ENCODE data around the gene PHACTR3.

The PHACTR3 gene

DNA sequence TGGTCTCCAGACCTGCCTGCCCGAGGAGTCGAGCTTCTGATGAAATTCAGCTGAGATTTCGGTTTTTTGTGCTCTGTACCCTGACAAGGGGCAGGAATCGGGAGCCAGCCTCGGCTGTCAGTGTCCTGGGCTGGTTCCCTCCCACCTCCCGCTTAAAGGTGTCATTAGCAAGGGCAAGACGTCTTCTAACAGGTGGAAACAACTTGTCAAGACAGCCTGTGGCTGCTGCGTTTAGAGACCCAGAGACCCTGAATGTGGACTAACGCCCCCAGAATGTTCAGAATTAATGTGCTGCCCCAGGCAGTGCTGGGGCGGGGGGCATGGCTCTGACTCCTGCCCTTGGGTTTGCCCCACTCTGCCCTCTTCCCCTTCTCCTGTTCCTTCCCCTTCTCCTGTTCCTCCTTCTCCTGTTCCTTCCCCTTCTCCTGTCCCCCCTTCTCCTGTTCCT, 69.7 kb downstream of the PHACTR3 start:
- DNase-seq: no peak

DNA sequence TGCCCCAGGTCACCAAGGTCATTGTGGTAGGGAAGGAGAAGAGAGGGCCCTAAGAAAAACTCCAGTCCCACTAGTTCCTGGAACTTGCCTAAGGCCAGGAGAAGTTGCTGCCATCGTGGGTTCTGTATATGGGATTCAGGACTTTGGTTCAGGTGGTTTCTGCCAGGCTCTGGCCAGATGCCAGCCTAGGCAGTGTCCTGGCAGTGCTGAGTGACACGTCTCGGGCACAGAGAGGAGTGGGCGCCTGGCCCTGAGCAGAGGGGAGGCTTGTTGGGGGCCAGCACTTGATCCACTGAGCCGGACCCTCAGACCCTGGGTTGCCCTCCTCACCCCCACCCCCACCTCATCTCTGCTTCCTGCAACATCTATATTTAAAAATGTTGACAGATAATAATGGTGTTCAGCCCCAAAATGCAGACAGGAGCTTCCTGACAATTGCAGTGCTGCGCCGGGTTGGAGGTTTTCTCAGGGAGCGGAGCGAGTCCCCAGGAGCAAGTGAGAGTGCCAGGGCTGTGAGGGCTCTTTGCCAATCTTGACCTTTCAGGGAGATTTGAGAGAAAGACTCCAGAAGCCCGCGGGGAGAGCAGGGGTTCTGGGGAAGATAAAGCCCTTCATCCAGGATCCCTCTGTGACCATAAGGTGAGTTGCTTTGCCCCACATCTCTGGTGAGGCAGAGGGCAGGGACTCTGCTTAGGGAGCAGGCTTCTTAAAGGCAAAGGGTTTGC, 71.9 kb downstream of the PHACTR3 start:
- DNase-seq: no peak

DNA sequence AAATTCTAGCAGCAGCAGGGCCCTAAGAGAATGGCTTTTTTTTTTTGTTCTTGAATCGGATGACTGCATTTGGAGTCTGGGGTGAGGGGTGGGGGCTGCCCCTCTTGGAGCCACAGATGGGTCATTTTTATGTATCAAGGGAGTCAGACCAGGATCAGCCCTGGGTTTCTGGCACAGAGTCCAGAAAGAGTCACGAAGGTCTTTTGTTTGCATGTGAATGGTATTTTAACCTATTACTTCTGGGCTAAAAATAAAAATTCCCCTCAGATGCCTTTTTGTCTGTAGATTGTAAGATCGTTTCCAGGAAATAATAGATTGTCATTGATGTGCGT, 72.5 kb downstream of the PHACTR3 start:
- no peak for DNase-seq

DNA sequence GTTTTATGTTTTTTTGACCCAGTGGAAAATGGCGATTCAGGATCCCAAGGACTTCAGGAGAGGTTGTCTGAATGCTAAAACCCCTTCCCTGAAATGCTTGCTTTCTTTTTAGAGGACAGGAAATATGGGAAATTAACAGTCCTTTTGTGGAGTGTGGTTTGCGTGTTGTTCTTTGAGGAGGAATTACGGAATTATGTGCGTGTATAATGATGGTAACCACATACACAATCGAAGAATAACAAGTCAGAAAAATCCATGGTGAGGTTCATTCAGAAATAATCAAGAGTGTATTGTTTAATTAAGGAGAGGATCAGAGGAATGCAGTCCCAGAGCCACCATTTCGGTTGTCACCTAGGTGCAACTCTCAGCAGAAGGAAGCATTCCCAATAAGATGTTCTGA, 73.2 kb downstream of the PHACTR3 start:
- no peak for DNase-seq

DNA sequence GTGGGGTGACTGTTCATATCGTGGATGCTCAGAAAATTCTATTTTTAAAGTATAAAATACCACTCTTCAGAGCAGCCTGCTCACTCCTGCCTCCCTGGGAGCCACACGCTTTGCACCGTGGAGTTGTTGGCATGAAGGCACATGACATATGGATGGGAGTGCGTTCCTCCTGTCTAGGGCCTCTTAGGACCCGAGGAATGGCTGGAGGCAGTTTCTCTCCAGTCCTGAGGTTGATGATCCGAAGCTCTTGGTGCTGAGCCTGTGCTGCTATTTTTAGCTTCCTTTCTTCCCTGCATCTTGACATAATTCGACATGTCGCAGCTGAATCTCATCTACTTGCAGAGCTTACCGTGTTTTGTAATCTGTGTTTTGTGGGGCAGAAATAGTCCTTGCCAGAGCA, 73.9 kb downstream of the PHACTR3 start:
- no peak for DNase-seq

DNA sequence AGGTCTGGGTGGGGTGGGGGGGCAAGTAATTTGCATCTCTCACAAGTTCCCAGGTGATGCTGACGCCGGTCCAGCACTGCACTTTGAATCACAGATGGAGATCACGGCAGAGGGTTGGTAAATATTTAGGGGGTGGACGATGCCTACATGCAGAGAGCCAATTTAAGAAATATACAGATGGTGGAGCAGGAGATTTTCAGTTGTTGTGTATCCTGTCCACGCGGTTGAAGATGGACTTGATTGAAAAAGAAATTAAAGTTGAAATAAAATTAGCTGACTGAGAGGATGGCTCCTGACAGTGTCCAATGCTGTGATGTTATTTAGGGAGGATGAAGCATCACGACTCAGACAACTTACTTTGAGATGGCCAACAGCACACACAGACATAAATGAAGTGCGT, 74.6 kb downstream of the PHACTR3 start:
- DNase-seq: no peak

DNA sequence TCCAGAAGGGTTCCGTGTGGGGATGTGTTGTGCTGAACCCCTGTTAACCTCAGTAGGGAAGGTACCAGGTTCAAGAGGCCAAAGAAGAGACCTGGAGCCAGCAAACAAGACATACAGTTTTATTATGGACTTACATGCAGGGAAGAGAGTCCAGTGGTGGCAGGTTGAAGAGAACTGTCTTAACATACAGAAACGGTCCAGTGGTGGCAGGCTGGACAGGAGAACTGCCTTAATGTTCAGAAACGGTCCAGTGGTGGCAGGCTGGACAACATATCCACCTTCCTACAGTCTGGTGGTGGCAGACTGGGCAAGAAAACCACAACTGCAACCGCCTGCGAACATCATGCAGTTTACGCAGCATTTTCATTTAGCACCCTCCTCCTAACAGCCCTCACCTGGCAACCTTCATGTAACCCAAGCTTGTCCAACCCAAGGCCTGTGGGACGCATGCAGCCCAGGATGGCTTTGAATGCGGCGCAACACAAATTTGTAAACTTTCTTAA, 75.9 kb downstream of the PHACTR3 start:
- DNase-seq: no peak

DNA sequence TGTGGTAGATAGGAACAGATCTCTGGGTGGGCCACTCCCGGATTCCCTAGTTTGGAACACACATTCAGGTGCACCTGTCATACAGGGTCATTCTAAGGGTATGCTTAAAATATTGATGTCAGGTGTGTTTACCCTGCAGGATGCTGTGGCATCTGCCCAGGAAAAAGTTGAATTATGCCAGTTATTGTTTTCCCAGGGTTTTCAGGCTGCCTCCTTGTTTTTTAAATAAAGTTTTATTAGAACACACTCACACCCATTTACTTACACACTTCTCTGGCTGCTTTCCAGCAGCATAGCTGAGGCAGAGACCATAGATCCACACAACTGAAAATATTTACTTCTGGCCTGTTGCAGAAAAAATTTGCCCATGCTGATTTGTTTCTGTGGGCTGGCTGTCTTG, 76.5 kb downstream of the PHACTR3 start:
- no peak for DNase-seq

DNA sequence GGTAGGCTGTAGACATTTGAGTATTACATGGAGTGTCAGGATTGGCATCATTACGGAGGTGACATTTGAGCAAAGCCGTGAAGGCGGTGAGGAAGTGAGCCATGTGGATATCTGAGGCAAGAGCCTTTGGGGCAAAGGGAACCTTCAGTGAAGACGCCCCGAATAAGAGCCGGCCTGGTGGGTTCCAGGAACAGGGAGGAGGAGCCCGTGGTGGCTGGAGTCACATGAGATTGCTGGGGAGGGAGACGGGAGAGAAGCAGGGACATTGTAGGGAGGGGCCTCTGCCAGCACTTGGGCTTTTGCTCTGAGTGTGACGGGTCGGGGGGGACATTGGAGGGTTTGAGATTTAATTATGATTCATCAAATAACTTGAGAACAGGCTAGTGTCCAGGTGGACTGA, 78.3 kb downstream of the PHACTR3 start:
- DNase-seq: no peak

DNA sequence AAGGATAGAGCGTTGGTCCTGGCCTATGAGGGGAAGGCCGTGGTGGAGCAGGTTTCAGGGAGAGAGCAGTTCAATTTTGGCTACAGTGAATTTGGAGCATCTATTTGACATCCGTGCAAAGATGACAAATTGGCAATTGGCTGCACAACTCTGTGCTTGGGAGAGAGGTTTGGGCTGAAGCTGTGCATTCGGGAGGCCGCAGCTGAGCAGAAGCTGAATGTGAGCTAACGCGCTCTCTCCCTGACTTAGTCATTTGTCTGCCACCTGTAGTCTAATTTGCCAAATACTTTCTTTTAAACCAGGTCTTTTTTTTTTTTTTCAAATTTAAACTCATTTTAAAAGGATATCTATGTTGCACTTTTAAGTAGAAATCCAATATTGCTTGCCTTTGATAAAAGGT, 78.8 kb downstream of the PHACTR3 start:
- DNase-seq: no peak

DNA sequence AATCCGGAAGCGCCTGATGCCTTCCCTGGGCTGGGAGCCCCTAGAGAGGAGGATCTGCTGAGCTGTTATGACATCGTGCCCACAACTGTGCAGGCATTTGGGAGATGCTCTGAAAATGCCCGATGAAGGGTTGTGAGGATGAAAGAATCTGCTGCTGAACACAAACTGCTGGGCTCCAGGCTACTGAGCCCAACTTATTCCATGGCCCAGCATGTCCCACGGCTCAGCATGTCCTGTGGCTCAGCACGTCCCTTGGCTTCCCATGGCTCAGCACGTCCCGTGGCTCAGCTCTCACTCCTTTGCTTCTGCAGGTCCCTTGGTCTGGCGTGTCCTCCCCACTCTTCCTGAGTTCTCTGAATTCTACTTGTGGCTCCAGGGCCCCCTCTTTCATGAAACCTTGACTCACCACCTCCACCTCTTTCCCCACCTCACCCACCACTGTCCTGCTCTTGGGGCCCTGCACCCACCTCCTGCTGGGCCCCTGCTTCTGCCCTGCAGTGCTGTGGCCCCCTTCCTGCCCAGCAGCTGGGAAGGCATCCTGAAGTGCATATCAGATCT, 80.4 kb downstream of the PHACTR3 start:
- no peak for DNase-seq

DNA sequence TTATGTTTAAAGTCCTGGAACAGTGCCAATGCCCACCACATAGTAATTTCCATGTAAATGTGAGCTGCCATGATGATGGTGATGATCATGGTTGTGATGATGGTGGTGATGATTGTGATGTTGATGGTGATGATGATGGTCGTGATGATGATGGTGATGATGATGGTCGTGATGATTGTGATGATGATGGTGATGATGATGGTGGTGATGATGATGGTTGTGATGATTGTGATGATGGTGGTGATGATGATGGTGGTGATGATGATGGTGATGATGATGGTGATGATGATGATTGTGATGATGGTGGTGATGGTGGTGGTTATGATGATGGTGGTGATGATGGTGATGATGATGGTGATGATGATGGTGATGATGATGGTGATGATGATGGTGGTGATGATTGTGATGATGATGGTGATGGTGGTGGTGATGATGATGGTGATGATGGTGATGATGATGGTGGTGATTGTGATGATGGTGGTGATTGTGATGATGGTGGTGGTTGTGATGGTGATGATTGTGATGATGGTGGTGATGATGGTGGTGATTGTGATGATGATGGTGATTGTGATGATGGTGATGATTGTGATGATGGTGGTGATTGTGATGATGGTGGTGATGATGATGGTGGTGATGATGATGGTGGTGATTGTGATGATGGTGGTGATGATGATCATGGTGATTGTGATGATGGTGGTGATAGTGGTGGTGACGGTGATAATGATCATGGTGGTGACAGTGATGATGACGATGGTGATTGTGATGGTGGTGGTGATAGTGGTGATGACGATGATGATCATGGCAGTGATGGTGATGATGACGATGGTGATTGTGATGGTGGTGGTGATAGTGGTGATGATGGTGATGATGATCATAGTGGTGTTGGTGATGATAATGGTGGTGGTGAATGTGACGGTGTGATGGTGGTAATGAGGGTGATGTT, 82.3 kb downstream of the PHACTR3 start:
- DNase-seq: no peak

DNA sequence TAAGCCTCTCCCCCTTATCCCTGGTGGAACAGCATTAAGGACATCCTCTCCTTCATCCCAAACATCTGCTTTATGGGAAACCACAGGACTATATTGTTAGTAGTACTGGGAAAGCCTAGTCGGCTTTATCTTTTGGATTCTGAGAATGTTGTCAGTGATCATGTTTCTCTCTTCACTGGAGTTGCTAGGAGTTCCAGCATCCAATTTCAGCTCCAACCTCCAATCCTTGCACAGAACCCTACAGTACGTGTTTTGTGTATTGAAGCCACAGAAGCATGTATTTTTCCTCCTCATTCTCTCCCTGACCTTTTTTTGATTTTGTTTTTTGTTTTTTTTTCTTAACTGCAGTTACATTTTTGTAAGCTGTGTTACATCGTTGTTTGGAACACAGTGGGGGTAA, 84.0 kb downstream of the PHACTR3 start:
- no peak for DNase-seq

DNA sequence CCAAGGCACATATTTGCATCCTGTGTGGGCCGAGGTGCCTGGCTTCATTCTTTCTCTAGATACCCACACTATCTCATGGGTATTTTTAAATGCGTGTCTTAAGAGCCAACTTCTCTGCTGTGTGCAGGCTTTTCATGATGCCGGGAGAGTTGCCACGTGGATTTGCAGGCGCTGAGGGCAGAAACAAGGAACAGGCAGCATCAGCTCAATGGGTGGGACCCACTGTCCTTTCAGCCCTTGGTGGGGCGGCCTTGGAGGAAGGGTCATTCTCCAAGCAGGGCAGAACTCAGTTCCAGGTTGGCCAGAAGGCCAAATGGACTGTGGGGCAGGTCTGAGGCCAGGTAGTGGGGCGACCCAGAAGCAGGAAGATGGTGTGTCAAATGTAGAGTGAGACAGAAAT, 84.7 kb downstream of the PHACTR3 start:
- no peak for DNase-seq

DNA sequence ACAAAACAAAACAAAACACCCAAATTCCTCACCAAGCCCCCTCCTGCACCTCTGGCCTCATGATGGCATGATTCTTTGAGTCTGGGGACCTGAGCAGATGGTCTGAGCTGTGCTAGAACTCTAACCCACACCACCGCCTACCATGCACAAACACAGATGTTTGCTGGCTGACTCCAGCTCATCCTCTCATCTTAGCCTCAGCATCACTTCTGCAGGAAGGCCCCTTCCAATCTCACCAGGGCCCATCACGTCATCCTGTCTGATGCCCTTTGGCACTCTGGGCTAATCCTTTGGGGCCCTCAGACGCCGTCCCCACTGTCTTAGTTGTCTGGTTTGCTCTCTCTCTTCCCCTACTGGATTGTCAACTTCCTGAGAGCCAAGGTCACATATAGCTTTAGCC, 85.8 kb downstream of the PHACTR3 start:
- DNase-seq: no peak

DNA sequence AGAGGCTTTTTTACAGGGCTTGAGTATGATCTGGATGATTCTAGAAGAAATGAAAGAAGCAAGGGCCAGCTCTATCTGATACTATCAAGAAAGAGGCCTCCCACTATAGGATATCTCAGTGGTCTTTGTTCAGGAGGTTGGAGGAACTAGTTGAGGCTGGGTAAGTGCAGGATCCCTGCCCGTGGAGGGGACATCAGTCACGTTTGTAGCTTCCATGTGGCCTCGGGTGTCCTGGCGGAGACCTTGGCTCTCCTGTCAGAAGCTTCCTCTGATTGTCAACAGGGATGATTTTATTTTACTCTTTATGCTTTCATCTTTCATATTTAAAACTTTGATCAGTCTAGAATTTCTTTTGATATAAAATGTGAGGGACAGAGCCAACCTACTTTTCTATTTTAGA, 86.6 kb downstream of the PHACTR3 start:
- DNase-seq: no peak

DNA sequence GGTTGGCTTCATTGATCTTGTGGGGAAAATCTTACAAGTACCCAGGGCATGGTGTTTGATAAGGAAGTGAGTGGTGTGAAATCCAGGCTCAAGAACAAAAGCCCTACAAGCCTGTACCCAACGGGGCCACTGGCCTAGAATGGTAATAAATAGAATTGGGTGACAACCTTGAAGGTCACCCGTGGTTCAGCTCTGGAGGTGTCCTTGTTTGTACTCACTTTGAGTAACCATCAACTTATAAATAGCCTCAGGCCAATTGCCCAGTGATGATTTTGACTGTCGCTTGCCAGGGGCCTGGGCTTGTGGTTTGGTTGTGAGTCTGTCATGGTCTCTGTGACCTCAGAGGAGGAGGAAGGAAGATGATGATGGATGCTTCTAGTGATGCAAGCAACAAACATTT, 87.8 kb downstream of the PHACTR3 start:
- no peak for DNase-seq

DNA sequence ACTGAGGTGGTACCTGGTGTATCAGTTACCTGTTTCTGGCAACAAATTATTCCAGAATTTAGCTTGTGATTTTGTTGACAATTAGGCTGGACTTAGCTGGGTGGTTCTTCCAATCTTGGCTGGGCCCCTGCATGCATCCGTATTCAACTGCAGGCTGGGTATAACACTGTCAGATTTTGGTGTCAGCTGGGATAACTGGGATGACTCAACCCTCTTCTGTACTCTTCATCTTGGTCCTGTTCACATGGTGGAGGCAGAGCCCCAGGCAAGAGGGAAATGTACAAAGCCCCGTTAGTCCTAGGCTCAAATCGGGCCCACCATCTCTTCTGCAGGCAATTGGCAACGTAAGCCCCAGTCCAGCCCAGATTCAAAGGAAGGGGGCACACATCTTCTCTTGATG, 89.2 kb downstream of the PHACTR3 start:
- DNase-seq: no peak

DNA sequence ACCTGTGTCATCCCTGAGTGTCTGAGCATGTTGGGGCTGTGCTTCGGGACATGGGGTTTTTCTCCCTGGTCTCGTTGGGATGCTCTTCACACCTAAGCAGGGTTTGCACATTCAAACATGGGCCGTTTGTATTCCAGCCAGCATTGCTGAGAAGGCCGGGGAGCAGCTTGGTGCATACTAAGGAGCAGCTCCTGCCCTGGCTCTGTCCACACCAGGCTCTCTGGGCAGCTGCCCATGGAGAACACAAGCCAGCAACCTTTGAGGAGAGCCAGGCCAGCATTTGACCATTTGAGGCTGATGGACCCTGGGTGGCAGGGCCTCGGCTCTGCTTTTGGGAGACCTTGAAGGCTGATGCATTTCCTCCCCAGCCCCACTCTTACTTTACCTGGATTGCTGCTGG, 92.1 kb downstream of the PHACTR3 start:
- DNase-seq: no peak

DNA sequence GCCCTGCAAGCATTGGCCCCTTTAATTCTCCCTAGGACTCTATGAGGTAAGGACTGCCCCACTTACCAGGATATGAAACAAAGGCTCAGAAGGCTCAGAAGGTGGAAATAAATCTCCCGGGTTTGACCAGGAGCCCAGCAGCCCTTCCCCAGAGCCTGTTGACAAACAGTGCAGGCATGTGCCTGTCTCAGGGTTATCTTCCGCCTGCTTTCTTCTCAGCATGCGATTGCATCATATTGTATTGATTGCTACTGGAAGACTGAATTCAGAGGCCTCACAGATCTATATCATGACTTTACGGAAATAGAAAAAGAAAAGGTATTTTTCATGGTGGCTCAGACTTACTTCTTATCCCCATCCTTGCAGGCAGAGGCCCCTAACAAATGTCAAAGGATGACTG, 92.7 kb downstream of the PHACTR3 start:
- no peak for DNase-seq

DNA sequence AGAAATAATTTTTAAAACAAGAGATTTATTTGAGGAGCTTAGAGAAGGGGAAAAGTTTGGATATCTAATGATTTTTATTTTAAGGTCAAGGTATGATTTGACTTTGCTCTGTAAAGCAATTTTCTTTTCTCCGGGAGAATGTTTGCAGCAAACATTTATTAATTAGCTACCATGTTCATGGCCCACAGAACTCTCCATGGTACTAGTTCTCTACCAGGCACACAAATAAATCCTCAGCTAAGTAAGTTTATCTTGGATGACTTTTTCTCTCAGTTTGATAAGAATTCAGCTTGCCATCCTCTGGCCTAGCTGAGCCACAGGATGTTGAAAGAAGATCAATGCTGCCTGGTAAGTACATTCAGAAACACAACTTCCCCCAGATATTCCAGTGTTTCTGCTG, 94.3 kb downstream of the PHACTR3 start:
- no peak for DNase-seq

DNA sequence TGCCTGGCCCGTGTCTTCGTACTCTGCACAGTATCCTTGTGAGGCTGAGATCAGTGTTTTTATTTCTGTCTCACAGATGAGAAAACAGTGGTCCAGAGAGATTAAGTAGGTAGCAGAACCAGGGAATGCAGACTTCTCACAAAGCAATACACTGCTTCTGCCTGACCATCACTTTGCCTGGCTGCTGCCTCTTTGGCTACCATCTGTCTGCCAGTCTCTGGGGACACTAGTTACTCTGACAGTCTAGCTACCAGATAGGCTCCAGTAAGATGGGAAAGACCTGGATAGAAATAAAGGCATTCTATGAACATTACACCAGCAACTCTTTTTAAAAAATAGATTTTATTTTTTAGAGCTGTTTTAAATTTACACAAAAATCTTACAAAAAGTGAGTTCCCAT, 96.9 kb downstream of the PHACTR3 start:
- no peak for DNase-seq

DNA sequence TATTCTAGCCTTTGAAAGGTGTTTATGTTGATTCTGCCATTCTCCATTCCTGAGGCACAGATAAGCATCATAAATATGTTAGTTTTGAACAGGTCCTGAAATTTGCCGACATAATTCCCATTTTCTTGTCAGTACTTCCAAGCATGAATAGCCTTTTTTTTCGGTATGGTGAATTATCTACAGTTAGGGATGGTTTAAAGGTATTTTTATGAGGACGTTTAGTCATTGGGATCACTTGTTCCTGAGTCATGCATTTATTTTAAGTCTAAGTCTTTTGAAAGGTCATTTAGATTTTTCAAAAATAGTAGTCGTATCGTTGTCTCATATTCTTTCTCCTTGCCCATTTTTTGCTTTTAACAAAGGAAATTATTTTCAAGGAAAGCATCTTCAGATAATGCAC, 98.7 kb downstream of the PHACTR3 start:
- DNase-seq: no peak

Measured in CD4-positive, alpha-beta T cell treated with Interleukin-4 for 4 hours (primary cell).